Keratinocyte (primary cell): ENCODE measurements around the gene SLC39A11. TPM values are rescaled to one million over a fixed set of nuclear protein-coding genes. Genes with fewer than 3 reads are reported as not detected.

ENCODE experiments used
- DNase-seq: peaks from one replicate; pipeline ENCODE4 v3.0.0-alpha.2; 2011; ENCODE audit warnings: low read depth, missing footprints, low spot score
- FAIRE-seq: peaks from 2 replicates; lab custom pipeline; 2011; peaks lifted over from hg19 to GRCh38; lab: Jason Lieb, UNC
- H2AFZ ChIP-seq: 2 replicates; pipeline ENCODE4 v1.6.0; 2012; ENCODE audit warnings: low read length, control low read depth, inconsistent platforms; ENCODE audit not compliant: control insufficient read depth
- H3K27ac ChIP-seq: 2 replicates; pipeline ENCODE4 v1.5.1; 2011; ENCODE audit warnings: low read length; ENCODE audit not compliant: control insufficient read depth, insufficient read depth
- H3K27me3 ChIP-seq: 3 replicates; pipeline ENCODE4 v1.6.0; 2011; ENCODE audit warnings: low read length; ENCODE audit not compliant: control insufficient read depth, insufficient read depth; ENCODE audit errors: extremely low read depth
- H3K36me3 ChIP-seq, 2 experiments: 2 replicates in 1 of 2; 3 replicates in 1 of 2; pipeline ENCODE4 v1.5.1; 2011; ENCODE audit warnings: low read length in 2 of 2, mild to moderate bottlenecking in 1 of 2; ENCODE audit not compliant: control insufficient read depth in 2 of 2, insufficient read depth in 2 of 2; ENCODE audit errors: extremely low read depth in 1 of 2
- H3K4me1 ChIP-seq: 3 replicates; pipeline ENCODE4 v1.5.1; 2011; ENCODE audit warnings: low read length; ENCODE audit not compliant: control insufficient read depth, insufficient read depth; ENCODE audit errors: extremely low read depth
- H3K4me2 ChIP-seq: 3 replicates; pipeline ENCODE4 v1.6.0; 2011; ENCODE audit warnings: low read depth, low read length; ENCODE audit not compliant: control insufficient read depth, insufficient read depth; ENCODE audit errors: extremely low read depth
- H3K4me3 ChIP-seq, 3 experiments: fragments of 200-600 bp in 1 of 3; sonication (generic) in 1 of 3; 2 replicates in 2 of 3; 3 replicates in 1 of 3; pipeline ENCODE4 v1.5.1; 2011 to 2016; ENCODE audit warnings: low read length in 3 of 3, mild to moderate bottlenecking in 3 of 3, control low read depth in 2 of 3, inconsistent platforms in 1 of 3, low read depth in 1 of 3, mixed read lengths in 1 of 3, mixed run types in 1 of 3, moderate library complexity in 1 of 3; ENCODE audit not compliant: control insufficient read depth in 2 of 3, insufficient read depth in 2 of 3; ENCODE audit errors: extremely low read depth in 1 of 3
- H3K79me2 ChIP-seq: 2 replicates; pipeline ENCODE4 v1.6.0; 2012; ENCODE audit warnings: low read length; ENCODE audit not compliant: control insufficient read depth, insufficient read depth
- H3K9ac ChIP-seq: 3 replicates; pipeline ENCODE4 v1.6.0; 2011; ENCODE audit warnings: low read length; ENCODE audit not compliant: control insufficient read depth, insufficient read depth; ENCODE audit errors: extremely low read depth
- H3K9me1 ChIP-seq: 3 replicates; pipeline ENCODE4 v1.6.0; 2011; ENCODE audit warnings: low read length; ENCODE audit not compliant: control insufficient read depth, insufficient read depth; ENCODE audit errors: extremely low read depth
- H3K9me3 ChIP-seq: 2 replicates; pipeline ENCODE4 v1.5.1; 2012; ENCODE audit warnings: low read depth, low read length; ENCODE audit not compliant: control insufficient read depth
- H4K20me1 ChIP-seq: 3 replicates; pipeline ENCODE4 v1.6.0; 2011; ENCODE audit warnings: low read length; ENCODE audit not compliant: control insufficient read depth, insufficient read depth; ENCODE audit errors: extremely low read depth
- EZH2 ChIP-seq: IDR thresholded peaks from one replicate; pipeline ENCODE4 v1.6.1; 2012; ENCODE audit warnings: inconsistent platforms, mild to moderate bottlenecking, low read length, moderate library complexity
- dilution Hi-C: fragments of 300-500 bp; cut with MboI; formaldehyde crosslinking; loops from one replicate; pipeline ENCODE4 v1.7.0; 2020; ENCODE audit warnings: low sequenced_read_pairs; ENCODE audit not compliant: extremely low pct_ligation_motif_present
- polyA plus RNA-seq, 5 experiments: library from polyadenylated mRNA; depleted of rRNA in 3 of 5; stranded (reverse) in 3 of 5; stranded (forward) in 1 of 5; unstranded in 1 of 5; fragments of >200 nt; gene quantifications; 1 replicate in 1 of 5; 2 replicates in 3 of 5; 3 replicates in 1 of 5; pipeline versions ENCODE4 v1.2.1 to v1.2.3, GENCODE V29; 2011 to 2012; ENCODE audit warnings: missing spikeins in 2 of 5, low read depth in 1 of 5, low replicate concordance in 1 of 5
- TF ChIP-seq, protein P1 (sequence below), 3 experiments: IDR thresholded peaks in 1 of 3; conservative IDR thresholded peaks in 1 of 3; optimal IDR thresholded peaks in 1 of 3; 2 replicates in 2 of 3; 3 replicates in 1 of 3; pipeline versions ENCODE3 to v1.5.1; 2011; ENCODE audit warnings: low read length in 3 of 3, mild to moderate bottlenecking in 3 of 3, moderate library complexity in 2 of 3, control low read depth in 1 of 3, inconsistent platforms in 1 of 3; ENCODE audit not compliant: insufficient read depth in 2 of 3; ENCODE audit errors: extremely low read depth in 1 of 3

Gene SLC39A11
- polyA plus RNA-seq, 1 donor (not counting 4 experiments of a cell fraction or from before 2014, with no cell fraction given), result 11.5 TPM

DNA sequence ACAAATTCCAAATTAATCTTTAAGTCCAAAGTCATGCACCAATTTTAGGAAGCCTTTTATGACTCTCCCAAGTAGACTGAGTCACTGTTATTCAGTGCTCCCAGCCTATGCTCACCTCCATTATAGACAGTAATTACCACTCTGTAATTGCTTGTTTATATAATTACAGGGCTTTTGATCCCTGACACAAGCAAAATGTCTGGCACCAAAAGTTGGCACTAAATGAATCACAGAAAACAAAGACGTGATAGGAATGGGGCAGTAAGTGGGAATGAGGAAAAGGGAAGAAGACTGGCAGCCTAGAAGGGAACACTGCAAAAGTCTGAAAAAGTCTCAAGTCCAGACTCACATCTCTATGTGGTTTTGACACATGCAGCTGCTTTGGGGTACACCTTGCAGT lies 94.1 kb downstream of the SLC39A11 start:
- no peak overlapping the region for H2AFZ ChIP-seq
- TF ChIP-seq, protein P1, sequence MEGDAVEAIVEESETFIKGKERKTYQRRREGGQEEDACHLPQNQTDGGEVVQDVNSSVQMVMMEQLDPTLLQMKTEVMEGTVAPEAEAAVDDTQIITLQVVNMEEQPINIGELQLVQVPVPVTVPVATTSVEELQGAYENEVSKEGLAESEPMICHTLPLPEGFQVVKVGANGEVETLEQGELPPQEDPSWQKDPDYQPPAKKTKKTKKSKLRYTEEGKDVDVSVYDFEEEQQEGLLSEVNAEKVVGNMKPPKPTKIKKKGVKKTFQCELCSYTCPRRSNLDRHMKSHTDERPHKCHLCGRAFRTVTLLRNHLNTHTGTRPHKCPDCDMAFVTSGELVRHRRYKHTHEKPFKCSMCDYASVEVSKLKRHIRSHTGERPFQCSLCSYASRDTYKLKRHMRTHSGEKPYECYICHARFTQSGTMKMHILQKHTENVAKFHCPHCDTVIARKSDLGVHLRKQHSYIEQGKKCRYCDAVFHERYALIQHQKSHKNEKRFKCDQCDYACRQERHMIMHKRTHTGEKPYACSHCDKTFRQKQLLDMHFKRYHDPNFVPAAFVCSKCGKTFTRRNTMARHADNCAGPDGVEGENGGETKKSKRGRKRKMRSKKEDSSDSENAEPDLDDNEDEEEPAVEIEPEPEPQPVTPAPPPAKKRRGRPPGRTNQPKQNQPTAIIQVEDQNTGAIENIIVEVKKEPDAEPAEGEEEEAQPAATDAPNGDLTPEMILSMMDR (optimal IDR thresholded peaks at IDR 0.05 in 1 of 3, IDR thresholded peaks at IDR 0.05 in 1 of 3, conservative IDR thresholded peaks at IDR 0.05 in 1 of 3; ENCODE audit: extremely low read depth in 1 of 3, insufficient read depth in 2 of 3, low read length in 3 of 3), result no peak
- no peak for TF ChIP-seq EZH2
- no peaks in the 10 kb centered on the region for H3K9me1 ChIP-seq
- H3K27me3 ChIP-seq, result no peaks in the 10 kb centered on the region
- H3K9me3 ChIP-seq, result no peaks in the 10 kb centered on the region
- H3K9ac ChIP-seq, result no peak overlapping the region
- no peaks in the 10 kb centered on the region for H3K79me2 ChIP-seq
- dilution Hi-C loops, result no loop called here
- no peaks in the 10 kb centered on the region for H3K36me3 ChIP-seq
- no peaks in the 10 kb centered on the region for H3K4me1 ChIP-seq
- H4K20me1 ChIP-seq, result no peaks in the 10 kb centered on the region
- no peak overlapping the region for H3K4me2 ChIP-seq
- H3K4me3 ChIP-seq, result no peak overlapping the region
- no peak overlapping the region for H3K27ac ChIP-seq
- DNase-seq, result no peak
- FAIRE-seq, result no peak

DNA sequence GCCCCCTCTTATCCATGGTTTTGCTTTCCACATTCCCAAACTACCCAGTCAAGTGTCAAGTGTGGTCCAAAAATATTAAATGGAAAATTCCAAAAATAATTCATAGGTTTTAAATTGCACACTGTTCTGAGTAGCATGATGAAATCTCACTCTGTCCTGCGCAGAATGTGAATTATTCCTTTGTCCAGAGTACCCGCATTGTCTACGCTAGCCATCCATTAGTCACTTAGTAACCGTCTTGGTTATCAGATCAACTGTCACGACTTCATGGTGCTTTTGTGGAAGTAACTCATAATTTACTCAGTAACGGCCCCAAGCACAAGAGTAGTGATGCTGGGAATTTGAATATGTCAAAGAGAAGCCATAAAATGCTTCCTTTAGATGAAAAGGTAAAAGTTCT lies 94.9 kb downstream of the SLC39A11 start:
- no peak for TF ChIP-seq EZH2
- TF ChIP-seq, protein P1 (optimal IDR thresholded peaks at IDR 0.05 in 1 of 3, IDR thresholded peaks at IDR 0.05 in 1 of 3, conservative IDR thresholded peaks at IDR 0.05 in 1 of 3; ENCODE audit: extremely low read depth in 1 of 3, insufficient read depth in 2 of 3, low read length in 3 of 3), result no peak
- no peaks in the 10 kb centered on the region for H3K27me3 ChIP-seq
- H3K27ac ChIP-seq, result no peak overlapping the region
- H3K9ac ChIP-seq, result no peak overlapping the region
- H4K20me1 ChIP-seq, result no peaks in the 10 kb centered on the region
- DNase-seq (no peak), FAIRE-seq (no peak)
- no peaks in the 10 kb centered on the region for H3K9me1 ChIP-seq
- H3K79me2 ChIP-seq, result no peaks in the 10 kb centered on the region
- no peaks in the 10 kb centered on the region for H3K36me3 ChIP-seq
- no peaks in the 10 kb centered on the region for H3K9me3 ChIP-seq
- H3K4me3 ChIP-seq, result no peak overlapping the region
- H2AFZ ChIP-seq, result no peak overlapping the region
- dilution Hi-C loops, result no loop called here
- H3K4me2 ChIP-seq, result no peak overlapping the region
- no peaks in the 10 kb centered on the region for H3K4me1 ChIP-seq
